ENCODE measurements around the gene EME2.

DNA sequence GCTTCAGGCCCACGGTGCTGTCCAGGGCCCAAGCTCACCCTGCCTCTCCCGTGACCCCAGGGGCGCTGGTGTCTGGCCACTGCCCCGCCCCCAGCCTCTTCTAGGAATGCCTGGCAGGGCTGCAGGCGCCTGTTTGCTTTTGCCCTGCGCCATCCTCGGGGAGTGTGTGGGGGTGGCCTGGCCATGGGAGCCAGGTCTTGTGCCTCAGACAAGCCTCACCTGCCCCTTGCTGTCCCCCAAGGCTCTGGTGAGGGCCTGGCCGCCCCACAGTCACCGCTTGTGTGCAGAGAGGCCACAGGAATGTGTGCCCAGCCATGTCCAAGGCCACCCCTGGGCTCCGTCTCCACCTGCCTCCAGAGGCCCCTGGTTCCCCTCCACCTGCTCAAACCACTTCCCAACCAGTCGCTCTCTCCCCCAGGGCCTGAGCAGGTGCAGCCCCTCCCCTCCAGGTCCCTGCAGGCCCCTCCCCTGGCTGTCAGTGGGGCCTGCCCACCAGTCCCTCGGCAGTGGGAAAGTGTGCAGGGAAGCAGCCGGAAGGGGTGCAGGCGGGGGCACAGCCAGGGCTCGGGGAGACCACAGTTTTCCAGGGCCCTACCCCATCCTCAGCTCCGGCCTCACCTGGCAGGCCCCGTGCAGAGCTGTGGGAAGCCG, 21.7 kb downstream of the EME2 start:
- TF ChIP-seq, protein P1, sequence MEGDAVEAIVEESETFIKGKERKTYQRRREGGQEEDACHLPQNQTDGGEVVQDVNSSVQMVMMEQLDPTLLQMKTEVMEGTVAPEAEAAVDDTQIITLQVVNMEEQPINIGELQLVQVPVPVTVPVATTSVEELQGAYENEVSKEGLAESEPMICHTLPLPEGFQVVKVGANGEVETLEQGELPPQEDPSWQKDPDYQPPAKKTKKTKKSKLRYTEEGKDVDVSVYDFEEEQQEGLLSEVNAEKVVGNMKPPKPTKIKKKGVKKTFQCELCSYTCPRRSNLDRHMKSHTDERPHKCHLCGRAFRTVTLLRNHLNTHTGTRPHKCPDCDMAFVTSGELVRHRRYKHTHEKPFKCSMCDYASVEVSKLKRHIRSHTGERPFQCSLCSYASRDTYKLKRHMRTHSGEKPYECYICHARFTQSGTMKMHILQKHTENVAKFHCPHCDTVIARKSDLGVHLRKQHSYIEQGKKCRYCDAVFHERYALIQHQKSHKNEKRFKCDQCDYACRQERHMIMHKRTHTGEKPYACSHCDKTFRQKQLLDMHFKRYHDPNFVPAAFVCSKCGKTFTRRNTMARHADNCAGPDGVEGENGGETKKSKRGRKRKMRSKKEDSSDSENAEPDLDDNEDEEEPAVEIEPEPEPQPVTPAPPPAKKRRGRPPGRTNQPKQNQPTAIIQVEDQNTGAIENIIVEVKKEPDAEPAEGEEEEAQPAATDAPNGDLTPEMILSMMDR (conservative IDR thresholded peaks at IDR 0.05 in 1 of 2, IDR thresholded peaks at IDR 0.05 in 1 of 2; ENCODE audit: low read depth in 1 of 2, low read length in 2 of 2): no peak
- TF ChIP-seq EZH2 (IDR thresholded peaks at IDR 0.05; ENCODE audit: low read length, missing control alignments): no peak
